ENCODE results near the gene CNTFR.

- TF ChIP-seq CTCF (IDR thresholded peaks at IDR 0.05; ENCODE audit: insufficient read depth, low read length) (no peak), POLR2AphosphoS5 (IDR thresholded peaks at IDR 0.05; ENCODE audit: low read depth) (no peak), REST (IDR thresholded peaks at IDR 0.05; ENCODE audit: insufficient replicate concordance, low read depth) (no peak), GABPA (IDR thresholded peaks at IDR 0.05; ENCODE audit: low read depth) (no peak)
Measured at GRCh38 chr9:34546102-34546833, 43.3 kb downstream of the CNTFR start.
